IPS-15b (cell line): ENCODE data around the gene GET4.

Experiments
- H3K27me3 ChIP-seq: one replicate; pipeline ENCODE4 v1.6.1; 2013; ENCODE audit warnings: low read length; ENCODE audit not compliant: control insufficient read depth, insufficient read depth
- H3K36me3 ChIP-seq: one replicate; pipeline ENCODE4 v1.6.1; 2013; ENCODE audit warnings: low read length; ENCODE audit not compliant: control insufficient read depth, insufficient read depth
- H3K4me1 ChIP-seq: one replicate; pipeline ENCODE4 v1.6.1; 2013; ENCODE audit warnings: mild to moderate bottlenecking, low read length; ENCODE audit not compliant: control insufficient read depth, insufficient read depth
- H3K4me3 ChIP-seq: one replicate; pipeline ENCODE4 v1.5.1; 2013; ENCODE audit warnings: low read depth, low read length
- H3K9ac ChIP-seq: one replicate; pipeline ENCODE4 v1.6.1; 2013; ENCODE audit warnings: low read depth, mild to moderate bottlenecking, low read length
- H3K9me3 ChIP-seq: one replicate; pipeline ENCODE4 v1.6.1; 2013; ENCODE audit warnings: mild to moderate bottlenecking, low read length; ENCODE audit not compliant: control insufficient read depth, insufficient read depth

The GET4 gene

DNA sequence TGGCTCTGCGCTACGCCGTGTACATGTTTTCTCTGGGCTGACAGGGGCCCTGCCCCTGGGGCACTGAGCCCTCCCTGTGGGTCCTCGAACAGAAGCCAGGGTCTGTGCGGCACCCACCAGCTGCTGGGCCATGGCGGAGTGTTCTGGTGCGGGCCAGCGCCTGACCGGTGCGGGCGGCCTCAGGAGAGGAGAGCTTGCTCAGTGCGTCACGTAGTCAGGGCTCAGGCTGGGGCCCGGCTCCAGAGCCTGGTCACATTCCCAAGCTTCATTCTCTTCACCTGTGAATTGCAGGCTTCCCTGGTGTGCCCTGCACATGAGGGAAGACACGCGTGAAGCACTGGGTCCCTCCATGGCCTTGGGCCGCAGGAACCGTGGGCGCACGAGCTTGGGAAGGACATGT, 15.5 kb downstream of the GET4 start:
- Histone ChIP-seq H3K36me3 (peaks cover 86% of the 10 kb centered on the region), H3K9me3 (no peaks in the 10 kb centered on the region)

DNA sequence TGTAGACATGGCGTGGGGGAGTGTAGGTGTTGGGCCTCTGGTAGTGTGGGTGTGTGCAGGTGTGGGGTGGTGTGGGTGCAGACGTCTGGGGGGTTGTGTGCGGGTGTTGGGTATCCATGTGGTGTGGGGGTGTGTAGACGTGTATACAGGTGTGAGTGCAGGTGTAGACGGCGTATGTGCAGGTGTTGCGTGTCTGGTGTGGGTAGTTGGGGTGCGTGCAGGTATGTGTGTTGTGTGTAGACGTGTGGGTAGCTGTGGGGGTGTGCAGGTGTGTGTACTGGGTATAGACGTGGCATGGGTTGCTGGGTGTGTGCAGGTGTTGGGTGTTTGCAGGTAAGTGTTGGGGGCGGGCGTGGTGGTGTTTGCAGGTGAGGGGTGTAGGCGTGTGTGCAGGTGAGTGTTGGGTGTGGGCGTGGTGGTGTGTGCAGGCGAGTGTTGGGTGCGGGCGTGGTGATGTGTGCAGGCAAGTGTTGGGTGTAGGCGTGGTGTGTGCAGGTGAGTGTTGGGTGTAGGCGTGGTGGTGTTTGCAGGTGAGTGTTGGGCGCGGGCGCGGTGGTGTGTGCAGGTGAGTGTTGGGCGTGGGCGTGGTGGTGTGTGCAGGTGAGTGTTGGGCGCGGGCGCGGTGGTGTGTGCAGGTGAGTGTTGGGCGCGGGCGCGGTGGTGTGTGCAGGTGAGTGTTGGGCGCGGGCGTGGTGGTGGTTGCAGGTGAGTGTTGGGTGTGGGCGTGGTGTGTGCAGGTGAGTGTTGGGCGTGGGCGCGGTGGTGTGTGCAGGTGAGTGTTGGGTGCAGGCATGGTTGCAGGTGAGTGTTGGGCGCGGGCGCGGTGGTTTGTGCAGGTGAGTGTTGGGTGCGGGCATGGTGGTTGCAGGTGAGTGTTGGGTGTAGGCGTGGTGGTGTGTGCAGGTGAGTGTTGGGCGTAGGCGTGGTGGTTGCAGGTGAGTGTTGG, 16.6 kb downstream of the GET4 start:
- H3K4me1 ChIP-seq = no peaks in the 10 kb centered on the region
- no peaks in the 10 kb centered on the region for H3K9me3 ChIP-seq
- H3K4me3 ChIP-seq = no peak overlapping the region
- no peak overlapping the region for H3K9ac ChIP-seq
- H3K36me3 ChIP-seq = peaks cover 79% of the 10 kb centered on the region
- no peaks in the 10 kb centered on the region for H3K27me3 ChIP-seq

More for the DNA sequence above, 15.5 kb downstream of the GET4 start:
- no peaks in the 10 kb centered on the region for H3K27me3 ChIP-seq
- no peak overlapping the region for H3K9ac ChIP-seq
- no peaks in the 10 kb centered on the region for H3K4me1 ChIP-seq
- no peak overlapping the region for H3K4me3 ChIP-seq

DNA sequence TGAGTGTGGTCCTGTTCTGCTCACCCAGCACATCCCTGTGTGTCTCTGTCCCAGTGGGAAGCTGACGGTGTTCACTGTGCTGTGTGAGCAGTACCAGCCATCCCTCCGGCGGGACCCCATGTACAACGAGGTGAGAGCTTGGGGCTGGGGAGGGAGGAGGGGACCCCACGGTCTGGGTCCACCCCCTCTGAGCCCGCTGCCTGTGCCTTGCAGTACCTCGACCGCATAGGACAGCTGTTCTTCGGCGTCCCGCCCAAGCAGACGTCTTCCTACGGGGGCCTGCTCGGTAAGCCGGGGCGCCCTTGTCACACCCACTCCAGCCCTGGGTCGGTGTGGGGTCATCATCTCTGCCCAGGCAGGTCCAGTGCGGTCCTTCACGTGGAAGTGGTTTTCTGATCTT, 17.3 kb downstream of the GET4 start:
- H3K4me1 ChIP-seq = no peaks in the 10 kb centered on the region
- H3K9me3 ChIP-seq = no peaks in the 10 kb centered on the region
- no peak overlapping the region for H3K4me3 ChIP-seq
- peaks cover 73% of the 10 kb centered on the region for H3K36me3 ChIP-seq
- H3K27me3 ChIP-seq = no peaks in the 10 kb centered on the region
- no peak overlapping the region for H3K9ac ChIP-seq

DNA sequence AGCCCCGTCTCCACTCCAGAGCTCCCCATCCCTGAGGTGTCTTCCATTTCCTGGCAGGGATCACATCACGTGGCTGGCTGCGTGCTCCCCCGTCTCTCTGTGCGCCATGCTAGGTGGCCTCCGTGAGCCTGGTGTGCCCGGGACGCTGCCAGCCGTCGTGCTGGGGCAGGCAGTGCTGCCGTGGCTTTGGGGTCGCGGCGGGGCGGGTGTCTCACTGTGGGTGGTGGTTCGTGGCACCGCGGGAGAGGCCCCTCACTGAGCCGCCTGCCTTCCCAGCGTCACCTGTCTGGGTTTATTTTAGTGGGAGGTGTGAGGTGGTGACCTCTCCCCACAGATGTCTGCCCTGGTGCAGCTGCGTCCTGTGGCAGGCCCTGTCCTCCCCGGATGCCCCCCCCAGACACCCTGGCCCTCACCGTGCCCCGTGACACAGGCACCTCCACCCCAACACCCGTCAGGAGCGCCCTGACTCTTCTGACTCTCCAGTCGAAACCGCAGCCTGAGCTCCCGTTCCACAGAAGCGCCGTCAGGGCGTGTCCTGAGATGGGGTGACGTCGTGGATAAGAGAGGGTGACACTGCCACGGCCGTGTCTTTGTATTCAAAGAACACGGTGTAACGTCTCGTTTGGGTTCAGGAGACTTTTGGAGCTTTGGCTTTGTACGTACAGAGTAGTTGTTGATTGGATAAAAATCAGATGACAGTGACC, 18.0 kb downstream of the GET4 start:
- peaks cover 67% of the 10 kb centered on the region for H3K36me3 ChIP-seq
- H3K9me3 ChIP-seq = no peaks in the 10 kb centered on the region
- H3K4me1 ChIP-seq = no peaks in the 10 kb centered on the region
- H3K9ac ChIP-seq = no peak overlapping the region
- H3K4me3 ChIP-seq = no peak overlapping the region
- no peaks in the 10 kb centered on the region for H3K27me3 ChIP-seq

DNA sequence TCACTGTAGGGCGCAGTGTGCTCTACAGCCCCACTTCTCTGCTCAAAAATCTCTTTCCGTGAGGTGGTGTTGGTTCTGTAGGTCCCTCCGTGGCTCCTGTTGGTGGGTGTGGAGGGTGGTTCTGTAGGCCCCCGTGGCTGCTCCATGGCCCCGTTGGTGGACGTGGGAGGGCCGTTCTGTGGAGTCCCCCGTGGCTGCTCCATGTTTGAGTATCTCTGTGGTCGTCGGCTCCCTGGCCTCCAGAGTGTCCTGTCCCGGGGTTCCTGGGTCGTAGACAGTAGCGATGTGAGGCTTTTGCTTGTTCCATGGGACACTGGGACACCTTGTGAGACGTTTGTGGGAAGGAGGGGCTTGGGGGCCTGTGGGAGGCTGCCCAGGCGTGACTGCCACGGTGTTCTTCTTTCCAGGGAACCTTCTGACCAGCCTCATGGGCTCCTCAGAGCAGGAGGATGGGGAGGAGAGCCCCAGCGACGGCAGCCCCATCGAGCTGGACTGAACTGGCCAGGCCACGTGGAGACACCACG, 18.6 kb downstream of the GET4 start:
- Histone ChIP-seq H3K36me3 (peaks cover 65% of the 10 kb centered on the region), H3K27me3 (no peaks in the 10 kb centered on the region), H3K9ac (no peak overlapping the region), H3K4me1 (no peaks in the 10 kb centered on the region), H3K9me3 (no peaks in the 10 kb centered on the region), H3K4me3 (no peak overlapping the region)

DNA sequence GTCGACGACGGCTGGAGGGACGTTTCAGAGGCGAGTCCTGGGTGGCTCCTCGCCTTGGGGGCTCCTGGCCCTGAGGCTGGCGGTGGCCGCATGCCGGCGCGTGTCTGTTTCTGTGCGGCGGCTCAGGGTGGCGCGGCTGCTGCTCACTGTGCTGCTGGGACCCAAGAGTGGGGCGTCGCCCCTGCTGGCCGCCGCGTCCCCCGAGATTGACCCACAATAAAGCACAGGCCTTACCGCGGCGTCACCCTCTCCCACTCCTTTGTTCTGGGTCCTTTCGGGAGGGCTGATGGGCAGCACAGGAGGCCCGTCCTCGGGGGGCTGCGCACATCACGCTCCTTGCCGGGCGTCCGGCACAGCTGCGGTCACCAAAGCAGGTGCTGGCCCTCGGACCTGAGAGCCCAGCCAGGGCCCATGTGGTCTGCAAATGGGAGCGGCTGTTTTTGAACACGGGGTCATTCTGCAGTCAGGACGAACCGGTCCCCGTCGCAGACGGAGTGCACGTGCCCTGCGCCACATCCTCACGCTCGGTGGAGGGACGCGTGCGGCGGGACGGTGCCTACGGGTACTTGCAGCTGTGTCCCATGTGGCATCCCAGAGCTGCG, 19.2 kb downstream of the GET4 start:
- Histone ChIP-seq H3K9ac (no peak overlapping the region), H3K27me3 (no peaks in the 10 kb centered on the region), H3K9me3 (no peaks in the 10 kb centered on the region), H3K36me3 (peaks cover 62% of the 10 kb centered on the region), H3K4me1 (no peaks in the 10 kb centered on the region), H3K4me3 (no peak overlapping the region)

DNA sequence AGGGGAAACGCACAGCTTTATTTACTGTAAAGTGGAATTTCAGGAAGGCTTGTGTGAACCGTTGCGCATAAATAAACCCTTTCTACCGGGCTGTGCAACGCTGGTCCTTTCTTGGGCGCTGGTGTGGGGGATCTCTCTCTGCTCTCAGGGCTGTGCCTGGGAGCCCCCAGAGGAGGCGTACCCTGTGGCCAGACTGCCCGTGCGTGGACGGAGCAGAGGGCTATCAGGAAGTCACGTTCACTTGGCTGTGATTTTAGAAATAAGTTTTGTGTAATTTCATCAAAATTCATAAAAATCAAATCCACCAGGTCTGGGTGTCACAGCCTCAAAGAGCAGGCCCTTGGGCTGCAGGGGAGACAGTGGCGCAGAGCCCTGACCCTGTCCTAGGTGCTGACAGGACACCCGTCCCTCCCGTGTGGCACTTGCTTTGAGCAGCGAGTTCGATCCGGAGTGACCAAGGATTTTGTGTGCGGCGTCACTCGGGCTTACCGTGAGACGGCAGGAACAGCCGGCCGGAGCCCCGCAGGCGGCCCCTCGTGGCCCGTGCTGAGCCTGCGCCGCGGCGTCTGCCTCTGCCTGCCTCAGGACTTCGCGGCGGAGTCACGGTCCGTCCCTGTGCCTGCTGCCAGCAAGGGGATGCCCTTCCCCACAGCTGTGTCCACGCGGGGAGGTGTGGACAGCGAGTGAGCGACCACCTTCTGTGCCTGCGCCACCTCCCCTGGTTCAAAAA, 20.2 kb downstream of the GET4 start:
- Histone ChIP-seq H3K4me3 (no peak overlapping the region), H3K4me1 (no peaks in the 10 kb centered on the region), H3K9me3 (no peaks in the 10 kb centered on the region), H3K36me3 (peaks cover 53% of the 10 kb centered on the region), H3K9ac (no peak overlapping the region), H3K27me3 (no peaks in the 10 kb centered on the region)

DNA sequence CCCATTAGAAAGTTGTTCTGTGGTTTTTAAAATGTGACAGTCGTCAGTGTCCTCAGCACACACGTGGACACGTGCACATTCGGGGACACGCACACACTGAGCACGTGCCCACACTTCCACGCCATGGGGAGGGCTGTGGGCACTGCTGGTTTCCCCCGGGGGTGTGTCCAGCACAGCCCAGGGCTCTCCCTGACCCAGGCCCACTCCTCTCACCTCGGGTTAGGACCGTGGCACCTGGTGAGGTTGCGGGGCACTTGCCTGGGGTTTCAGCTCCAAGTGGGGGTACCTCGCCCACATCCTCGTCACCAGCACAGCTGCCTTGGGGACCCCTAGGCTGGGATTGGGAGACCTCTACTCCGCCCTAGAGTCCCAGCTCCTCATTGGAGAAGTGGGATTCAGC, 20.7 kb downstream of the GET4 start:
- no peaks in the 10 kb centered on the region for H3K27me3 ChIP-seq
- no peaks in the 10 kb centered on the region for H3K4me1 ChIP-seq
- H3K4me3 ChIP-seq = no peak overlapping the region
- H3K36me3 ChIP-seq = peaks cover 47% of the 10 kb centered on the region
- no peaks in the 10 kb centered on the region for H3K9me3 ChIP-seq
- no peak overlapping the region for H3K9ac ChIP-seq

DNA sequence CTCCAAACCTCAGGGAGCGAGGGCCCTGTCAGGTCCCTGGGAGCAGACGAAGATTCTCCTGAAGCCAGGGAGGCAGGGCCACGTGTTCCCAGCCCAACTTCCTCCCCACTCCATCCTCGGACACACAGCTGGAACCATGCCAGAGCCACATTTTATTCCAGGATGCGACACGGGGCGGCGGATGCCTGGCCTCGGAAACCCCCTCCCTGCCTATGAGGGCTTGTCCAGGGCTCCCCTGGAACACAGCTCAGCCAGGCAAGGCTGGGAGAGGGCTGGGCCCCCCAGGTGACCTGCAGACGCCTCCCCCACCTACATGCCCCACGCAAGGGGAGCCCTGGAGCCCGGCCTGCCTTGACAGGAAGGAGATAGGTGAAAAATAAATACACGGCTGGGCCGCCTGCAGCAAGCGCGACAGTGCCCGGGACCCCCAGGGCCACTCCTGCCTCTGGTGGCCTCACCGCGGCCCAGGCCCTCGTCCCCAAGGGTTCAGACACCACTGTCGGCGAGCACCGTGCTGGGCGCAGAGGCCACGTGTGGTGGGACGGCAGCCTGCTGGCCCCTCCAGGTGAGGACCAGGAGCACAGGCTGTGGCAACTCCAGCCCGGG, 21.5 kb downstream of the GET4 start:
- H3K9me3 ChIP-seq = no peaks in the 10 kb centered on the region
- no peak overlapping the region for H3K9ac ChIP-seq
- H3K36me3 ChIP-seq = peaks cover 40% of the 10 kb centered on the region
- H3K27me3 ChIP-seq = no peaks in the 10 kb centered on the region
- H3K4me1 ChIP-seq = no peaks in the 10 kb centered on the region
- H3K4me3 ChIP-seq = no peak overlapping the region

DNA sequence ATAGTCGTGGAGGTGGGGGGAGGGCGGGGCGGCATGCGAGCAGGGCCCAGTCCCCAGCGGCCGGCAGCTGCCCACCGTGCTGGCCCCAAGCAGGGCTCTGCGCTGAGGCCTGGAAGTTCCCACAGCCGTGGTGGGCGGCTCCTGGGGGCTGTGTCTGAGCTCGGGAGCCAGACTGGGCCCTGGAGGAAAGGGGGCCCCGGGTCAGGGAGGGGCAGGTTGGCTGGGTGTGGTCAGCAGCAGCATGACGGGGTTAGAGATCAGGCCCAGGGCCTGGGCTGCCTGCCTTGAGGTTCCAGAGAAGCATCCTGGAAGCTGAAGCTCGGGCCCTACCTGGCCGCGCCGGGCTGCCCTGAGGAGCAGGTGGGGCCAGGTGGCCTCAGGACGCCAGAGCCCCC, 22.1 kb downstream of the GET4 start:
- no peaks in the 10 kb centered on the region for H3K9me3 ChIP-seq
- peaks cover 35% of the 10 kb centered on the region for H3K36me3 ChIP-seq
- H3K9ac ChIP-seq = no peak overlapping the region

More for the DNA sequence above, 22.1 kb downstream of the GET4 start:
- H3K27me3 ChIP-seq = no peaks in the 10 kb centered on the region
- no peaks in the 10 kb centered on the region for H3K4me1 ChIP-seq
- H3K4me3 ChIP-seq = no peak overlapping the region
